Measurements from ENCODE around the gene XAGE1B.
"Not testable (repeated sequence)": the region's sequence is repeated elsewhere in the genome, so short reads cannot be mapped to it uniquely, and the experiment has no call there.

DNA sequence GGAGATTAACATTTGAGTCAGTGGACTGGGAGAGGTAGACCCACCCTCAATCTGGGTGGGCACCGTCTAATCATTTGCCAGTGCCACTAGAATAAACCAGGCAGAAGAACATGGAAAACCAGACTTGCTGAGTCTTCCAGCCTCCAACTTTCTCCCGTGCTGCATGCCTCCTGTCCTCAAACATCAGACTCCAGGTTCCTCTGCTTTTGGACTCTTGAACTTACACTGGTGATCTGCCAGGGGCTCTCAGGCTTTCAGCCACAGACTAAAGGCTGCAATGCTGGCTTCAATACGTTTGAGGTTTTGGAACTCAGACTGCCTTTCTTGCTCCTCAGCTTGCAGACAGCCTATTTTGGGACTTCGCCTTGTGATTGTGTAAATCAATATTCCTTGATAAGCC lies 24.2 kb upstream of the XAGE1B start:
- TF ChIP-seq POLR2AphosphoS5, CTCF, POLR2A (IDR thresholded peaks at IDR 0.05): not testable (repeated sequence)
